Measurements from ENCODE around the gene DNAH6.
"Not testable (repeated sequence)": the region's sequence is repeated elsewhere in the genome, so short reads cannot be mapped to it uniquely, and the experiment has no call there.

DNAH6 gene

GRCh38 chr2:84768840-84769239 is 252.5 kb downstream of the DNAH6 start:
- no peak overlapping the region for H3K27ac ChIP-seq
- no peak overlapping the region for H3K4me3 ChIP-seq
- no peak for TF ChIP-seq CTCF (IDR thresholded peaks at IDR 0.05)
- no peak for DNase-seq (ENCODE audit: low spot score)

- no peak for TF ChIP-seq CTCF (IDR thresholded peaks at IDR 0.05)
- Histone ChIP-seq H3K4me3 (no peak overlapping the region), H3K27ac (no peak overlapping the region)
- no peak for DNase-seq (ENCODE audit: low spot score)
Observed at GRCh38 chr2:84770280-84770679, 254.0 kb downstream of the DNAH6 start.

GRCh38 chr2:84771251-84771650 is 255.0 kb downstream of the DNAH6 start:
- no peak for TF ChIP-seq CTCF (IDR thresholded peaks at IDR 0.05)

GRCh38 chr2:84773562-84773961 is 257.3 kb downstream of the DNAH6 start:
- DNase-seq (ENCODE audit: low spot score); H3K27ac ChIP-seq; H3K4me3 ChIP-seq: not testable (repeated sequence)

More at GRCh38 chr2:84771251-84771650, 255.0 kb downstream of the DNAH6 start:
- Histone ChIP-seq H3K27ac (no peak overlapping the region), H3K4me3 (no peak overlapping the region)
- no peak for DNase-seq (ENCODE audit: low spot score)

GRCh38 chr2:84776011-84776410 is 259.7 kb downstream of the DNAH6 start:
- no peak overlapping the region for H3K27ac ChIP-seq
- no peak for TF ChIP-seq CTCF (IDR thresholded peaks at IDR 0.05)
- DNase-seq (ENCODE audit: low spot score) = no peak
- no peak overlapping the region for H3K4me3 ChIP-seq

GRCh38 chr2:84778911-84779690 is 262.8 kb downstream of the DNAH6 start:
- Histone ChIP-seq H3K4me3 (no peak overlapping the region), H3K27ac (no peak overlapping the region)
- no peak for DNase-seq (ENCODE audit: low spot score)
- TF ChIP-seq CTCF (IDR thresholded peaks at IDR 0.05) = no peak

- H3K4me3 ChIP-seq = no peak overlapping the region
- H3K27ac ChIP-seq = no peak overlapping the region
- no peak for DNase-seq (ENCODE audit: low spot score)
- no peak for TF ChIP-seq CTCF (IDR thresholded peaks at IDR 0.05)
Observed at GRCh38 chr2:84779781-84780180, 263.5 kb downstream of the DNAH6 start.

Measured in coronary artery (tissue), 2 donors.